HG02943 (cell line): ENCODE measurements around the gene NAP1L5.

Experiments used
- ATAC-seq: cut with Tn5 transposase; IDR thresholded peaks from one replicate; pipeline ENCODE4 v1.9.1; 2021; ENCODE audit warnings: mild to moderate bottlenecking, low read depth, moderate library complexity; ENCODE audit not compliant: unreplicated experiment

NAP1L5 gene, protein sequence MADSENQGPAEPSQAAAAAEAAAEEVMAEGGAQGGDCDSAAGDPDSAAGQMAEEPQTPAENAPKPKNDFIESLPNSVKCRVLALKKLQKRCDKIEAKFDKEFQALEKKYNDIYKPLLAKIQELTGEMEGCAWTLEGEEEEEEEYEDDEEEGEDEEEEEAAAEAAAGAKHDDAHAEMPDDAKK

GRCh38 chr4:88697588-88698329 lies at the start of gene NAP1L5:
Gene NAP1L5, minus strand, starts transcription at chr4:88697829. Its CDS starts 75 bp downstream, at chr4:88697754.
- ATAC-seq = peak; percentile 89

GRCh38 chr4:88747351-88747750 lies 49.7 kb upstream of the NAP1L5 start:
- no peak for ATAC-seq

DNA sequence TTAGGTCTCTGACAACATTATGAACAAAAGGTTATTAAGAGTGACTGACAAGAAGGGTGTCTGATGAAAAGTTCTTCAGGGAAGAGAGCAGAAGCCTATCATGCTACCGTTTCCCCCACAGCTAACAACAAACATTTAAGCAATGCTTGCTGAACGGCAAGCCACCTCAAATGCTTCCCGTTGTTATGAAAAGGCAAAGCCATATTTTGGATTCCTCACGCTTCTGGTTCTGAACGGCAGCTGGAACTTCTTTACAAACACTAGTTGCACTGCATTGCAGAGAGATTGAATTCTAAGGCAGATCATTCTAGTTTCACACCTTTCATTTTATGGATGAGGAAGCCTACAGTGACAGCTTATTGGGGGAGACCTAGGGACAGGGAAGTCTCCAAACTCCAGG lies 48.6 kb upstream of the NAP1L5 start:
- no peak for ATAC-seq

GRCh38 chr4:88745581-88746163 lies 48.0 kb upstream of the NAP1L5 start:
- ATAC-seq = no peak

DNA sequence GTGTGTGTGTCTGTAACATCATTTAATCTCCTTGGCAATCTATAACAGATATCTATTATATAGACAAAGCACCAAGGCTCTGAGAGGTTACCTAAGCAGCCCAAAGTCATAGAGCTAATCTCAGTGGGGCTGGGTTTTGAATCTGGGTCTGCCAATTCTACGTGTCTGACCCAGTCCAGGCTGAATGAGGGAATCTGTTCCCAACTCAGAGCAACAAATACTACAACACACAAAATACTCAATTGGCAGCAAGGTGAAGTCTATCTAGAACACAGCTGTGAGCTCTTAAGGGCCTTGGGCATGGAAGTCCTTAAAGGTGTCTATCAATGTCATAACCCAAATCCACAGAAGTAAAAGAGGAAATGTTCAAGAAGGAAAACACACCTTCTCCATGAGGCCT lies 47.5 kb upstream of the NAP1L5 start:
- no peak for ATAC-seq

DNA sequence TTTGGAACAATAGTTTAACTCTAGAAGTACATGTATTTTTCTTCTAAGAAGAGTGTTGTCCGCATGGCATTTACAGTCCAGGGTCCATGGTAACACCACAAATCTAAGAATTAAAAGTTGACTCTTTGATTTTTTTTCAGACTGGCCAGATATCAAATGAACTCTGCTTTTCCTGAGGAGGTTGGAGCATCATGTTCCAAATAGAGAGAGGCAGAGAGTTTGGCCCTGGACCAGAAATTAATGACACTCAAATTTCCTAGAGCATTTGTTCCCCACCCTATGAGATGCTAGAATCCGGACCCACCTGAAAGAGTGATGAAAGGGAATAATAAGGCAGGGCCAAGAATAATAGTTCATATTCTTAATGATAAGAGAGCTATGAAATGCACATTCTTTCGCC lies 47.0 kb upstream of the NAP1L5 start:
- no peak for ATAC-seq

GRCh38 chr4:88743696-88744095 lies 46.1 kb upstream of the NAP1L5 start:
- ATAC-seq = no peak

DNA sequence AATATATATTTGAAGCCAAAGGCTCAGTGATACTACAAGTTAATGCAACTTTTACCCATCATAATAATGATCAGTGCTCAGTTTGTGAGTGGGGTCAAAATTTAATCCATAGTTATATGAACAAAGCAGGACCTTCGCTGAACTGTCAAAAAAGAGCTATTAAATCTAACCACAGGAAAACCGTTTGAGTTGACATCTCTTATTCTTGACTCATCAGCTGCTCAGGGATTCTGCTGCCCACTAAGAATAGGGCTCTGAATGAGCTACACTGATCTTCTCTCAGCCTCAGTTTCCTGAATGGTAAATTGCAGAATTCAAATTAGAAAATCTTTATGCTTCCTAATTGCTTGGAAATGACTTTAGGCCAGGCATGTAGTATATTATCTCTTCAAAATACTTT lies 44.9 kb upstream of the NAP1L5 start:
- ATAC-seq = no peak

GRCh38 chr4:88738180-88738579 lies 40.6 kb upstream of the NAP1L5 start:
- no peak for ATAC-seq

DNA sequence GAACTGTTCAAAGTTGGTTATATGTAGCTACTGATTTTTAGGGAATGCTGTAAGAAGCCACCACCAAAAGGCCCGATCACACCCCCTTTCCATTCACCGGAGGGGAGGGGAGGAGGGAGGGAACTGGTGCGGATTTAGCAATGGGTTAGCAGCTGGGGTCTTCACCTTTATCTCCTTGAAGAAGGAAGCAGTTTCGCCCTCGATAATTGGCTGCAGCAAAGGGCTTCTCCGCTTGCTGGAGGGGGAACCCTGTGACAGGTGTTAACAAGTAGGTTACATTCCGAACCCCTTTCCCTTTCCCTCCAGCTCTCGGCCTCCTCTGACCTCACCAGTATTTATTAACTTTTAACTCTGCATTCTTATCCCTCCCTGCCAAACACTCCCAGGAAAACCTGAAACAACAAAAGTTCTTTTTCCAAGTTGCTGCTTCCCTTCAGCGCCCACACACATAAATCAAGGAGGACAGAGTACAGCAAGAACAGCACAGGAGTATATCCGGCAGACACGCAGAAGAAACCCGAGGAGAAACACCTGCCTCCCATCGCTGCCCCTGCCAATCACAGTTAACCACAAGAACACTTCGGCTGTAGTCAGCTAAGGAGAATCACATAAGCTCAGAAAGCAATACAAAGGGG lies 39.8 kb upstream of the NAP1L5 start:
- peak; percentile 94 for ATAC-seq

- ATAC-seq = no peak
These were observed 38.6 kb upstream of the NAP1L5 start for GRCh38 chr4:88736264-88736663.

DNA sequence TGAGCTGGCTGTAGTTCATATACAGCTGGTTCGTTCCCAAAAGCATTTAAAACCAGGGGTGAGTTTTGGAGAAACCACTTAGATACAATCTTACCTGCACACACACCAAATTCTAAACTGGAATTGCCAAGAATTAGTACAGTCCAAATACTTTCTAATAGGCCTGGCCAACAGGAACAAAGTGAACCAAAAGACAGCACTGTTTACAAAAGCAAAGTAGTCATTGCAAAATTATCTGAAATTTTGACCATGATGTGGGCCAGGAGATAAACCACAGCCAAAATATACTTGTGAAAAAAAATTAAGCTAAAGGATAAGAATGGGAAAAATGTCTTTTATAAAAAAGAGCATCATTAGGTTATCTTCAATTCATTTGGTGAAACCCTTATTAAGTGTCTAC lies 37.9 kb upstream of the NAP1L5 start:
- no peak for ATAC-seq

DNA sequence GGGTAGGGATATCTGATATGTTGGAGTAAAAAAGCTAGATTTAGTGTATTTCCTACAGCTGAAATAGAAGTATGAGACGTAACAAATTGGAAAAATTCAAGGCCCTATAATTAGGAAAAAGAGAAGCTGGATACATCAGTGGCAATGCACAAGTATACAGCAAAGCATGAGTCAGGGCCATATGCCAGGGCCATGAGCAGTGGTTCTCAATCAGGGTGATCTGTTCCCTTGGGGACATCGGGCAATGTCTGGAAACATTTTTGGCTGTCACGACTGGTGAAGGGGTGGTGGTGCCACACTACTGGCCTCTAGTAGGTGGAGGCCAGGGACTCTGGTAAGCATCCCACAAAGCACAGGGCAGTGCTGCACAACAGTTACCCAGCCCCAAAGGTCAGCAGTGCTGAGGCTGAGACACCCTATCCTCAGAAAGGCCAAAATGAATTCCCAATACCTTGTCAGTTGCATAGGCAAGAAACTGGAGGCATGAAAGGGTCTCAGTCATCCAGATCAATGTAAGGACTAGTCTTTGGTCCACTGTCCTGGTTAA lies 36.8 kb upstream of the NAP1L5 start:
- ATAC-seq = no peak

GRCh38 chr4:88732714-88733368 lies 35.2 kb upstream of the NAP1L5 start:
- ATAC-seq = no peak

- no peak for ATAC-seq
These were observed 33.8 kb upstream of the NAP1L5 start for GRCh38 chr4:88731381-88731780.

DNA sequence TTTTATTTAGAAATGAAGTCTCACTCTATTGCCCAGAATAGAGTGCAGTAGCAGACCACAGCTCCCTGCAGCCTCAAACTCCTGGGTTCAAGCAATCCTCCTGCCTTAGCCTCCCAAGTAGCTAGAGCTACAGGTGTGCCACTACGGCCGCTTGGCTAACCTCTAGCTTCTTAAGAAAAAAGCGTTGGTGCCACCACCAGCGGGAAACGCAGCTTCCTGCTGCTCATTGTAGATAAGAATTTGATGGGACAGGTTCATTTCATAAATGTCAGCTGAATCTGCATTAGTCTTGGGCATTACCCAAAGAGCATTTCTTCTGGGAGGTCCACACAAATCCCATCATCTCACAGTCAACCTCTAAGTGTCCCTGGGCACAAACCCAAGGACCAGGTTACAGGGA lies 33.2 kb upstream of the NAP1L5 start:
- ATAC-seq = no peak

- ATAC-seq = no peak
These were observed 31.6 kb upstream of the NAP1L5 start for GRCh38 chr4:88729146-88729760.

DNA sequence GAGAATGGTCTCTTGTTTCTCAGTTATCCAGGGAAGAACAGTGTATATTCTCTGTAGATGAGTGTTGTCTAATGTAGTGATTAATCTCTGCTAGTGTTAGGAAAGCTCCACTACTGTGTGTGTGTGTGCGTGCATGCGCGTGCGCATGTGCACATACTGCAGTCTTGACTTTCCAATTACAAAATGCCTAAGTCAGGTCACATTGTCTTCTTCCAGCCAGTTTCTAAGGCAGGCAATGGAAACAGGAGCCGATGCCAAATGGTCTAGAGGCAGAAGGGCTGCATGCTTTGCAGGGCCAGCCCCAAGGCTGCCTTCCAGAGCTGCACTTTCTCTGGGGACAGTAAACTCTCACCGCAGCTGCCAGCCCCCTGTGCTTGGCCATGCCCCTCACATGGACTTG lies 30.5 kb upstream of the NAP1L5 start:
- ATAC-seq = no peak

DNA sequence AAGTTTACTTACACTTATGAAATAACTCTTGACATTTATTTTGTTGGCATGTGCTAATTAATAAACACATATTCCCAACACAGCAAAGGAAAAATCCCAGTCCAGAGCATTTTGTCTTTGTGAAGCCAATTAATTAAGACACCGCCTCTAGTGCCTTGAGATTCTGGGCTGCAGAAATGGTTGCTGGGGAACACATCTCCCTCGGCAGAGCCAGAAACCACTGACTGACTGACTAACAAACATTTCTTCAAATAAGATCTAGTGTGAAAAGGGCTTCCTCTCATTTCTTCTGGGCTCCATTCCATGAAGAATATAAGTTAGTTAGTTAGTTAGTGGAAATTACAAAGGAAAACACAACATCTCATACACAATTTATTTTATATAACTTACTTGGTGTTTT lies 28.4 kb upstream of the NAP1L5 start:
- no peak for ATAC-seq

- ATAC-seq = no peak
These were observed 27.5 kb upstream of the NAP1L5 start for GRCh38 chr4:88725143-88725542.
